ENCODE data around the gene DOCK4.

GRCh38 chr7:112223310-112223709, 17.1 kb upstream of the DOCK4 start:
- TF ChIP-seq, protein P1, sequence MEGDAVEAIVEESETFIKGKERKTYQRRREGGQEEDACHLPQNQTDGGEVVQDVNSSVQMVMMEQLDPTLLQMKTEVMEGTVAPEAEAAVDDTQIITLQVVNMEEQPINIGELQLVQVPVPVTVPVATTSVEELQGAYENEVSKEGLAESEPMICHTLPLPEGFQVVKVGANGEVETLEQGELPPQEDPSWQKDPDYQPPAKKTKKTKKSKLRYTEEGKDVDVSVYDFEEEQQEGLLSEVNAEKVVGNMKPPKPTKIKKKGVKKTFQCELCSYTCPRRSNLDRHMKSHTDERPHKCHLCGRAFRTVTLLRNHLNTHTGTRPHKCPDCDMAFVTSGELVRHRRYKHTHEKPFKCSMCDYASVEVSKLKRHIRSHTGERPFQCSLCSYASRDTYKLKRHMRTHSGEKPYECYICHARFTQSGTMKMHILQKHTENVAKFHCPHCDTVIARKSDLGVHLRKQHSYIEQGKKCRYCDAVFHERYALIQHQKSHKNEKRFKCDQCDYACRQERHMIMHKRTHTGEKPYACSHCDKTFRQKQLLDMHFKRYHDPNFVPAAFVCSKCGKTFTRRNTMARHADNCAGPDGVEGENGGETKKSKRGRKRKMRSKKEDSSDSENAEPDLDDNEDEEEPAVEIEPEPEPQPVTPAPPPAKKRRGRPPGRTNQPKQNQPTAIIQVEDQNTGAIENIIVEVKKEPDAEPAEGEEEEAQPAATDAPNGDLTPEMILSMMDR (IDR thresholded peaks at IDR 0.05), result no peak
- TF ChIP-seq POLR2A (IDR thresholded peaks at IDR 0.05) (no peak), POLR2AphosphoS5 (IDR thresholded peaks at IDR 0.05) (no peak)
